Stimulated activated CD8-positive, alpha-beta memory T cell treated with anti-CD3 and anti-CD28 coated beads, Interleukin-15, amount 100 ng/mL, for 24 hours (primary cell): ENCODE results near the gene ACTL9.
"Not testable (repeated sequence)": the region's sequence is repeated elsewhere in the genome, so short reads cannot be mapped to it uniquely, and the experiment has no call there.

Source experiments
- DNase-seq: peaks from one replicate; pipeline ENCODE4 v3.0.0-alpha.2; 2020; ENCODE audit warnings: low read depth

ACTL9 gene

GRCh38 chr19:8698433-8699063, at the start of gene ACTL9:
TSS of gene ACTL9 (minus strand) at chr19:8698795. CDS start at chr19:8698701, 94 bp downstream.
- DNase-seq = no peak

- not testable (repeated sequence) for DNase-seq
Measured at GRCh38 chr19:8739291-8740065, 40.9 kb upstream of the ACTL9 start.

GRCh38 chr19:8738377-8738776, 39.8 kb upstream of the ACTL9 start:
- no peak for DNase-seq

- DNase-seq = no peak
Measured at GRCh38 chr19:8731428-8732169, 33.0 kb upstream of the ACTL9 start.

- no peak for DNase-seq
Measured at GRCh38 chr19:8724276-8724675, 25.7 kb upstream of the ACTL9 start.

- no peak for DNase-seq
Measured at GRCh38 chr19:8722032-8722431, 23.4 kb upstream of the ACTL9 start.

- DNase-seq = no peak
Measured at GRCh38 chr19:8721334-8721733, 22.7 kb upstream of the ACTL9 start, which contains the start of gene OR2Z1. TSS of gene OR2Z1 (plus strand) at chr19:8721634. CDS start at chr19:8731029, 9,395 bp downstream.

GRCh38 chr19:8710337-8710736, 11.7 kb upstream of the ACTL9 start:
- DNase-seq = not testable (repeated sequence)

- DNase-seq = no peak
Measured at GRCh38 chr19:8705742-8706141, 7.1 kb upstream of the ACTL9 start.

GRCh38 chr19:8705304-8705703, 6.7 kb upstream of the ACTL9 start:
- DNase-seq = not testable (repeated sequence)

GRCh38 chr19:8703223-8703622, 4.6 kb upstream of the ACTL9 start:
- DNase-seq = no peak

- DNase-seq = no peak
Measured at GRCh38 chr19:8702350-8702749, 3.8 kb upstream of the ACTL9 start.

GRCh38 chr19:8700956-8701355, 2.4 kb upstream of the ACTL9 start:
- DNase-seq = no peak

- no peak for DNase-seq
Measured at GRCh38 chr19:8699908-8700307, 1.3 kb upstream of the ACTL9 start.

- DNase-seq = no peak
Measured at GRCh38 chr19:8697671-8698432, 743 bp downstream of the ACTL9 start.

- DNase-seq = no peak
Measured at GRCh38 chr19:8696993-8697392, 1.6 kb downstream of the ACTL9 start.

- DNase-seq = no peak
Measured at GRCh38 chr19:8695911-8696310, 2.7 kb downstream of the ACTL9 start.

GRCh38 chr19:8695501-8695900, 3.1 kb downstream of the ACTL9 start:
- DNase-seq = no peak

GRCh38 chr19:8690753-8691539, 7.6 kb downstream of the ACTL9 start:
- no peak for DNase-seq

GRCh38 chr19:8688930-8689329, 9.7 kb downstream of the ACTL9 start:
- DNase-seq = no peak

GRCh38 chr19:8686549-8686948, 12.0 kb downstream of the ACTL9 start:
- no peak for DNase-seq
